HG02759 (cell line): ENCODE data around the gene IGFBP5.

Experiments used
- ATAC-seq: cut with Tn5 transposase; IDR thresholded peaks from one replicate; pipeline ENCODE4 v1.9.1; 2021; ENCODE audit warnings: mild to moderate bottlenecking, moderate library complexity; ENCODE audit not compliant: unreplicated experiment

The IGFBP5 gene

GRCh38 chr2:216695401-216695821, at the start of gene IGFBP5:
IGFBP5 (minus strand) TSS chr2:216695549; CDS start chr2:216694775, 774 bp downstream.
- ATAC-seq = no peak

GRCh38 chr2:216743781-216744180, 48.4 kb upstream of the IGFBP5 start:
- no peak for ATAC-seq

- ATAC-seq = no peak
These were observed 47.1 kb upstream of the IGFBP5 start for GRCh38 chr2:216742411-216742810.

GRCh38 chr2:216741223-216741593, 45.9 kb upstream of the IGFBP5 start:
- ATAC-seq = no peak

- ATAC-seq = no peak
These were observed 45.3 kb upstream of the IGFBP5 start for GRCh38 chr2:216740557-216741222.

- no peak for ATAC-seq
These were observed 43.7 kb upstream of the IGFBP5 start for GRCh38 chr2:216739035-216739434.

- no peak for ATAC-seq
These were observed 42.3 kb upstream of the IGFBP5 start for GRCh38 chr2:216737676-216738075.

- ATAC-seq = no peak
These were observed 41.0 kb upstream of the IGFBP5 start for GRCh38 chr2:216736326-216736725.

- ATAC-seq = no peak
These were observed 40.3 kb upstream of the IGFBP5 start for GRCh38 chr2:216735668-216736067.

GRCh38 chr2:216735086-216735485, 39.7 kb upstream of the IGFBP5 start:
- no peak for ATAC-seq

GRCh38 chr2:216733046-216733445, 37.7 kb upstream of the IGFBP5 start:
- ATAC-seq = no peak

GRCh38 chr2:216732334-216732733, 37.0 kb upstream of the IGFBP5 start:
- no peak for ATAC-seq

GRCh38 chr2:216731465-216731864, 36.1 kb upstream of the IGFBP5 start:
- ATAC-seq = no peak

GRCh38 chr2:216730871-216731270, 35.5 kb upstream of the IGFBP5 start:
- ATAC-seq = no peak

GRCh38 chr2:216727346-216728122, 32.2 kb upstream of the IGFBP5 start:
- no peak for ATAC-seq

- no peak for ATAC-seq
These were observed 28.8 kb upstream of the IGFBP5 start for GRCh38 chr2:216724190-216724589.

- no peak for ATAC-seq
These were observed 25.8 kb upstream of the IGFBP5 start for GRCh38 chr2:216721141-216721540.

- no peak for ATAC-seq
These were observed 25.4 kb upstream of the IGFBP5 start for GRCh38 chr2:216720722-216721121.

- no peak for ATAC-seq
These were observed 22.7 kb upstream of the IGFBP5 start for GRCh38 chr2:216717907-216718615.

GRCh38 chr2:216717491-216717901, 22.1 kb upstream of the IGFBP5 start:
- no peak for ATAC-seq

GRCh38 chr2:216716109-216716508, 20.8 kb upstream of the IGFBP5 start:
- no peak for ATAC-seq
